Measurements from ENCODE around the gene ZSWIM4. TPM values are rescaled to one million over a fixed set of nuclear protein-coding genes. Genes with fewer than 3 reads are reported as not detected.
A peak's percentile ranks its signal among the peaks of the same experiment; 100 is the strongest.
"Not testable (repeated sequence)": the region's sequence is repeated elsewhere in the genome, so short reads cannot be mapped to it uniquely, and the experiment has no call there.

ZSWIM4 gene
- polyA plus RNA-seq, 3 donors, result 0.19 to 1.1 (median 0.23) TPM

- Mint-ChIP-seq H3K4me3 (peak overlapping the region; percentile 54 to 82), H3K27me3 (ENCODE audit: low read depth in 3 of 3) (peaks cover 0 to 4% (median 0%) of the 10 kb centered on the region in 3 donors), H3K36me3 (no peaks in the 10 kb centered on the region), H3K27ac (peak overlapping the region; percentile 80 to 93 (median 90)), H3K9me3 (peaks cover 0 to 5% (median 0%) of the 10 kb centered on the region in 7 donors), H3K4me1 (peaks cover 45% of the 10 kb centered on the region)
- no peak for TF ChIP-seq CTCF (IDR thresholded peaks at IDR 0.05)
- DNase-seq, result peak; percentile 30 to 65 (median 41)
- H3K4me2 ChIP-seq (replicated peaks; ENCODE audit: extremely low read depth, low read length, poor library complexity, severe bottlenecking), result peak overlapping the region; percentile 66
- H3K36me3 ChIP-seq (replicated peaks in 1 of 2; ENCODE audit: control insufficient read depth in 1 of 2, insufficient read depth in 2 of 2, low read length in 2 of 2), result no peaks in the 10 kb centered on the region
- no peaks in the 10 kb centered on the region for H3K27me3 ChIP-seq (ENCODE audit: control insufficient read depth in 2 of 2, insufficient read depth in 2 of 2, low read length in 2 of 2)
- peak overlapping the region; percentile 62 to 72 for H3K27ac ChIP-seq (ENCODE audit: low read depth in 1 of 2, low read length in 2 of 2)
- peak overlapping the region in 1 of 3 experiments; percentile 64 for H3K4me3 ChIP-seq (replicated peaks in 1 of 3; ENCODE audit: low read depth in 2 of 3, low read length in 3 of 3)
- intact Hi-C loops (cut with micrococcal nuclease), result loop anchor here (5.0 kb wide), 2 partner anchors 43 to 73 kb away; no protein-coding TSS in a partner anchor
- H4K20me1 ChIP-seq (ENCODE audit: insufficient read depth, low read length), result no peaks in the 10 kb centered on the region
- no peaks in the 10 kb centered on the region for H3K9me3 ChIP-seq (replicated peaks in 1 of 2; ENCODE audit: control insufficient read depth in 1 of 2, insufficient read depth in 1 of 2, low read length in 2 of 2)
- 0% methylated on average over 4 of the region's 8 CpGs for WGBS (ENCODE audit: insufficient coverage)
- peaks cover 42 to 50% of the 10 kb centered on the region in 2 donors for H3K4me1 ChIP-seq (ENCODE audit: control insufficient read depth in 1 of 2, insufficient read depth in 2 of 2, low read length in 2 of 2)
- peak overlapping the region; percentile 65 for H2AFZ ChIP-seq (ENCODE audit: insufficient read depth, low read depth, low read length, poor library complexity, severe bottlenecking)
- H3K79me2 ChIP-seq (ENCODE audit: insufficient read depth, low read length), result no peaks in the 10 kb centered on the region
- H3K9ac ChIP-seq (ENCODE audit: insufficient read depth, low read length, poor library complexity, severe bottlenecking), result peak overlapping the region; percentile 21
Measured at GRCh38 chr19:13788991-13789390, 6.3 kb upstream of the ZSWIM4 start.

- peaks cover 0 to 5% (median 0%) of the 10 kb centered on the region in 7 donors for H3K9me3 Mint-ChIP-seq
- intact Hi-C loops (cut with micrococcal nuclease), result no loop called here
- peaks cover 45% of the 10 kb centered on the region for H3K4me1 Mint-ChIP-seq
- peak; percentile 69 to 85 (median 76) for DNase-seq
- peak overlapping the region; percentile 80 to 97 (median 95) for H3K27ac Mint-ChIP-seq
- Histone ChIP-seq H3K4me2 (replicated peaks; ENCODE audit: extremely low read depth, low read length, poor library complexity, severe bottlenecking) (no peak overlapping the region), H3K4me3 (replicated peaks in 1 of 3; ENCODE audit: low read depth in 2 of 3, low read length in 3 of 3) (no peak overlapping the region), H3K27me3 (ENCODE audit: control insufficient read depth in 2 of 2, insufficient read depth in 2 of 2, low read length in 2 of 2) (no peaks in the 10 kb centered on the region), H3K36me3 (replicated peaks in 1 of 2; ENCODE audit: control insufficient read depth in 1 of 2, insufficient read depth in 2 of 2, low read length in 2 of 2) (no peaks in the 10 kb centered on the region), H4K20me1 (ENCODE audit: insufficient read depth, low read length) (no peaks in the 10 kb centered on the region), H3K79me2 (ENCODE audit: insufficient read depth, low read length) (no peaks in the 10 kb centered on the region), H3K9ac (ENCODE audit: insufficient read depth, low read length, poor library complexity, severe bottlenecking) (peak overlapping the region; percentile 13), H2AFZ (ENCODE audit: insufficient read depth, low read depth, low read length, poor library complexity, severe bottlenecking) (no peak overlapping the region), H3K9me3 (replicated peaks in 1 of 2; ENCODE audit: control insufficient read depth in 1 of 2, insufficient read depth in 1 of 2, low read length in 2 of 2) (no peaks in the 10 kb centered on the region), H3K4me1 (ENCODE audit: control insufficient read depth in 1 of 2, insufficient read depth in 2 of 2, low read length in 2 of 2) (peaks cover 46 to 49% of the 10 kb centered on the region in 2 donors), H3K27ac (ENCODE audit: low read depth in 1 of 2, low read length in 2 of 2) (peak overlapping the region; percentile 49 to 66)
- TF ChIP-seq CTCF (IDR thresholded peaks at IDR 0.05), result no peak
- H3K27me3 Mint-ChIP-seq (ENCODE audit: low read depth in 3 of 3), result peaks cover 0 to 4% (median 0%) of the 10 kb centered on the region in 3 donors
- H3K36me3 Mint-ChIP-seq, result no peaks in the 10 kb centered on the region
- H3K4me3 Mint-ChIP-seq, result no peak overlapping the region
- WGBS (ENCODE audit: insufficient coverage), result 22% methylated on average over 6 of the region's 8 CpGs
Measured at GRCh38 chr19:13790354-13790753, 4.9 kb upstream of the ZSWIM4 start.

DNA sequence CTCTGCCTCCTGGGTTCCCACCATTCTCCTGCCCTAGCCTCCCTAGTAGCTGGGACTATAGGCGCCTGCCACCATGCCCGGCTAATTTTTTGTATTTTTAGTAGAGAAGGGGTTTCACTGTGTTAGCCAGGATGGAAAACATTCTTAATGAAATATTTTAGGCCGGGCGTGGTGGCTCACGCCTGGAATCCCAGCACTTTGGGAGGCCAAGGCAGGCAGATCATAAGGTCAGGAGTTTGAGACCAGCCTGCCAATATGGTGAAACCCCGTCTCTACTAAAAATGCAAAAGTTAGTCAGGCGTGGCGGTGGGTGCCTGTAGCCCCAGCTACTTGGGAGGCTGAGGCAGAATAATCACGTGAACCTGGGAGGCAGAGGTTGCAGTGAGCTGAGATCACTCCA is 1.9 kb upstream of the ZSWIM4 start:
- H3K4me1 Mint-ChIP-seq, result peaks cover 49% of the 10 kb centered on the region
- WGBS (ENCODE audit: insufficient coverage), result 99% methylated on average over 5 of the region's 9 CpGs
- H3K36me3 Mint-ChIP-seq; H3K9ac ChIP-seq (ENCODE audit: insufficient read depth, low read length, poor library complexity, severe bottlenecking); H3K27me3 Mint-ChIP-seq (ENCODE audit: low read depth in 3 of 3); H4K20me1 ChIP-seq (ENCODE audit: insufficient read depth, low read length); intact Hi-C loops (cut with micrococcal nuclease); H3K27ac ChIP-seq (ENCODE audit: low read depth in 1 of 2, low read length in 2 of 2); H3K9me3 Mint-ChIP-seq; H3K36me3 ChIP-seq (replicated peaks in 1 of 2; ENCODE audit: control insufficient read depth in 1 of 2, insufficient read depth in 2 of 2, low read length in 2 of 2); H3K9me3 ChIP-seq (replicated peaks in 1 of 2; ENCODE audit: control insufficient read depth in 1 of 2, insufficient read depth in 1 of 2, low read length in 2 of 2); H3K4me2 ChIP-seq (replicated peaks; ENCODE audit: extremely low read depth, low read length, poor library complexity, severe bottlenecking); H2AFZ ChIP-seq (ENCODE audit: insufficient read depth, low read depth, low read length, poor library complexity, severe bottlenecking); DNase-seq; H3K79me2 ChIP-seq (ENCODE audit: insufficient read depth, low read length); H3K27me3 ChIP-seq (ENCODE audit: control insufficient read depth in 2 of 2, insufficient read depth in 2 of 2, low read length in 2 of 2); H3K4me3 Mint-ChIP-seq; H3K27ac Mint-ChIP-seq; H3K4me3 ChIP-seq (replicated peaks in 1 of 3; ENCODE audit: low read depth in 2 of 3, low read length in 3 of 3): not testable (repeated sequence)
- peaks cover 48 to 50% of the 10 kb centered on the region in 2 donors for H3K4me1 ChIP-seq (ENCODE audit: control insufficient read depth in 1 of 2, insufficient read depth in 2 of 2, low read length in 2 of 2)

Measured in CD14-positive monocyte (primary cell).